HCT116 (cell line): ENCODE measurements around the gene PHF2. TPM values are rescaled to one million over a fixed set of nuclear protein-coding genes. Genes with fewer than 3 reads are reported as not detected.

Experiments
- ATAC-seq: fragments of 200-7000 bp; cut with Tn5 transposase; 2 replicates; pipeline ENCODE4 v1.9.1; 2020; ENCODE audit warnings: mild to moderate bottlenecking, moderate library complexity
- BruUV-seq: library from RNA; stranded (reverse); fragments of 400-500 nt; replicated peaks from 2 replicates; lab custom pipeline; 2021; lab: Mats Ljungman, UMichigan
- CTCF ChIA-PET: fragments of 300-600 bp; sonication (Branson Sonifier 250); formaldehyde crosslinking; loops from one replicate; lab custom pipeline; 2021; ENCODE audit warnings: antibody characterized with exemption; lab: Charles Lee
- POLR2A ChIA-PET: fragments of 300-600, 350-600 bp; sonication (Branson Sonifier 250); formaldehyde crosslinking; loops from one replicate; lab custom pipeline; 2021; ENCODE audit warnings: antibody characterized with exemption; lab: Charles Lee
- RAD21 ChIA-PET, 2 experiments: fragments of 300-600 bp; sonication (Branson Sonifier 250); formaldehyde crosslinking; loops; one replicate each; lab custom pipeline; 2023; ENCODE audit warnings: low total read pairs in 2 of 2; ENCODE audit not compliant: uncharacterized antibody in 2 of 2, unreplicated experiment in 2 of 2, low non-redundant PET in 1 of 2; lab: Charles Lee
- DNase-seq: peaks from one replicate; pipeline ENCODE4 v3.0.0-alpha.2; 2010; ENCODE audit warnings: low read depth, low spot score
- H2AFZ ChIP-seq: fragments of 200-600 bp; shearing (Covaris generic), sonication (generic); 2 replicates; pipeline ENCODE4 v1.6.1; 2017; ENCODE audit warnings: low read depth, mixed run types, mixed read lengths, antibody characterized with exemption, low read length; ENCODE audit not compliant: poor library complexity, severe bottlenecking
- H3K27ac ChIP-seq: 2 replicates; pipeline ENCODE4 v1.5.1; 2012; ENCODE audit warnings: low read depth, low read length
- H3K27me3 ChIP-seq: fragments of 200-600 bp; sonication (generic); 2 replicates; pipeline ENCODE4 v1.6.1; 2016; ENCODE audit warnings: mixed run types, low read length, mixed read lengths; ENCODE audit not compliant: insufficient read depth
- H3K36me3 ChIP-seq, 2 experiments: fragments of 200-500 bp in 1 of 2; fragments of 200-600 bp in 1 of 2; sonication (Bioruptor generic) in 1 of 2; sonication (generic) in 1 of 2; 2 replicates each; pipeline versions ENCODE4 v1.5.1 to v1.6.1; 2014 to 2016; ENCODE audit warnings: low read length in 2 of 2, inconsistent platforms in 1 of 2, mixed read lengths in 1 of 2, mixed run types in 1 of 2; ENCODE audit not compliant: insufficient read depth in 2 of 2, control insufficient read depth in 1 of 2
- H3K4me1 ChIP-seq, 2 experiments: fragments of 200-600 bp in 1 of 2; sonication (generic) in 1 of 2; 2 replicates each; pipeline versions ENCODE4 v1.5.1 to v1.6.1; 2012 to 2017; ENCODE audit warnings: low read length in 2 of 2, inconsistent platforms in 1 of 2, mild to moderate bottlenecking in 1 of 2, mixed read lengths in 1 of 2, mixed run types in 1 of 2, moderate library complexity in 1 of 2; ENCODE audit not compliant: insufficient read depth in 2 of 2, control insufficient read depth in 1 of 2
- H3K4me2 ChIP-seq: fragments of 200-600 bp; sonication (generic); 2 replicates; pipeline ENCODE4 v1.6.1; 2017; ENCODE audit warnings: mixed run types, low read length, mixed read lengths
- H3K4me3 ChIP-seq, 2 experiments: fragments of 200-600 bp in 1 of 2; sonication (generic) in 1 of 2; replicated peaks in 1 of 2; 2 replicates each; pipeline ENCODE4 v1.5.1; 2011 to 2016; ENCODE audit warnings: low read length in 2 of 2, control low read depth in 1 of 2, low read depth in 1 of 2, mild to moderate bottlenecking in 1 of 2, mixed read lengths in 1 of 2, mixed run types in 1 of 2
- H3K79me2 ChIP-seq: fragments of 200-600 bp; sonication (generic); 2 replicates; pipeline ENCODE4 v1.6.1; 2017; ENCODE audit warnings: mild to moderate bottlenecking, mixed run types, low read length, moderate library complexity, mixed read lengths; ENCODE audit not compliant: insufficient read depth
- H3K9ac ChIP-seq: fragments of 200-600 bp; sonication (generic); 2 replicates; pipeline ENCODE4 v1.6.1; 2016; ENCODE audit warnings: low read length, mixed read lengths
- H3K9me2 ChIP-seq: fragments of 200-600 bp; sonication (generic), shearing (Covaris generic); 2 replicates; pipeline ENCODE4 v1.6.1; 2017; ENCODE audit warnings: mixed run types, mild to moderate bottlenecking, moderate library complexity; ENCODE audit not compliant: insufficient read depth
- H3K9me3 ChIP-seq, 2 experiments: fragments of 200-500 bp in 1 of 2; fragments of 200-600 bp in 1 of 2; sonication (Bioruptor generic) in 1 of 2; sonication (generic) in 1 of 2; 2 replicates each; pipeline ENCODE4 v1.6.1; 2014 to 2017; ENCODE audit warnings: low read length in 2 of 2, mixed read lengths in 2 of 2, inconsistent platforms in 1 of 2, low read depth in 1 of 2, mild to moderate bottlenecking in 1 of 2, mixed run types in 1 of 2, moderate library complexity in 1 of 2; ENCODE audit not compliant: control insufficient read depth in 1 of 2, insufficient read depth in 1 of 2
- H4K20me1 ChIP-seq: fragments of 200-600 bp; sonication (generic), shearing (Covaris generic); 2 replicates; pipeline ENCODE4 v1.6.1; 2017; ENCODE audit warnings: mixed run types, mild to moderate bottlenecking, moderate library complexity; ENCODE audit not compliant: insufficient read depth
- CEBPB ChIP-seq: IDR thresholded peaks from 2 replicates; pipeline ENCODE4 v1.6.1; 2012; ENCODE audit warnings: low read depth
- EGR1 ChIP-seq: IDR thresholded peaks from 2 replicates; pipeline ENCODE4 v1.6.1; 2012; ENCODE audit warnings: low read depth
- EZH2phosphoT487 ChIP-seq: fragments of 200-600 bp; IDR thresholded peaks from 2 replicates; pipeline ENCODE4 v1.6.1; 2018; ENCODE audit warnings: antibody characterized with exemption, borderline replicate concordance
- FOSL1 ChIP-seq: IDR thresholded peaks from 2 replicates; pipeline ENCODE4 v1.6.1; 2012; ENCODE audit warnings: low read depth
- JUND ChIP-seq: IDR thresholded peaks from 2 replicates; pipeline ENCODE4 v1.6.1; 2012
- POLR2A ChIP-seq: IDR thresholded peaks from 2 replicates; pipeline ENCODE4 v1.7.0; 2011; ENCODE audit warnings: borderline replicate concordance; ENCODE audit not compliant: insufficient read depth, insufficient read length; ENCODE audit errors: extremely low read depth
- RAD21 ChIP-seq: IDR thresholded peaks from 2 replicates; pipeline ENCODE4 v1.6.1; 2012; ENCODE audit warnings: low read depth, mild to moderate bottlenecking
- SRF ChIP-seq: IDR thresholded peaks from 2 replicates; pipeline ENCODE4 v1.6.1; 2012; ENCODE audit warnings: low read depth
- YY1 ChIP-seq: IDR thresholded peaks from 2 replicates; pipeline ENCODE4 v1.6.1; 2011; ENCODE audit warnings: low read length, low read depth, moderate library complexity, mild to moderate bottlenecking; ENCODE audit not compliant: insufficient replicate concordance; ENCODE audit errors: extremely low read depth
- ZNF274 ChIP-seq: fragments of 200-500 bp; sonication (Bioruptor generic); IDR thresholded peaks from 2 replicates; pipeline ENCODE4 v1.6.1; 2014; ENCODE audit warnings: mild to moderate bottlenecking, low read depth, low read length, inconsistent platforms
- intact Hi-C: fragments of 100-400 bp; cut with micrococcal nuclease; formaldehyde crosslinking; loops from 2 replicates; pipeline ENCODE4 v1.10.0; 2022
- total RNA-seq: library from RNA; stranded (reverse); gene quantifications from one replicate; pipeline ENCODE4 v1.2.1, GENCODE V29; 2021; ENCODE audit not compliant: unreplicated experiment
- TF ChIP-seq, protein P1 (sequence below): IDR thresholded peaks from 2 replicates; pipeline ENCODE4 v1.6.1; 2012; ENCODE audit warnings: low read depth

The PHF2 gene
- total RNA-seq, 1 experiment from 2014 or later: 20.6 TPM

DNA sequence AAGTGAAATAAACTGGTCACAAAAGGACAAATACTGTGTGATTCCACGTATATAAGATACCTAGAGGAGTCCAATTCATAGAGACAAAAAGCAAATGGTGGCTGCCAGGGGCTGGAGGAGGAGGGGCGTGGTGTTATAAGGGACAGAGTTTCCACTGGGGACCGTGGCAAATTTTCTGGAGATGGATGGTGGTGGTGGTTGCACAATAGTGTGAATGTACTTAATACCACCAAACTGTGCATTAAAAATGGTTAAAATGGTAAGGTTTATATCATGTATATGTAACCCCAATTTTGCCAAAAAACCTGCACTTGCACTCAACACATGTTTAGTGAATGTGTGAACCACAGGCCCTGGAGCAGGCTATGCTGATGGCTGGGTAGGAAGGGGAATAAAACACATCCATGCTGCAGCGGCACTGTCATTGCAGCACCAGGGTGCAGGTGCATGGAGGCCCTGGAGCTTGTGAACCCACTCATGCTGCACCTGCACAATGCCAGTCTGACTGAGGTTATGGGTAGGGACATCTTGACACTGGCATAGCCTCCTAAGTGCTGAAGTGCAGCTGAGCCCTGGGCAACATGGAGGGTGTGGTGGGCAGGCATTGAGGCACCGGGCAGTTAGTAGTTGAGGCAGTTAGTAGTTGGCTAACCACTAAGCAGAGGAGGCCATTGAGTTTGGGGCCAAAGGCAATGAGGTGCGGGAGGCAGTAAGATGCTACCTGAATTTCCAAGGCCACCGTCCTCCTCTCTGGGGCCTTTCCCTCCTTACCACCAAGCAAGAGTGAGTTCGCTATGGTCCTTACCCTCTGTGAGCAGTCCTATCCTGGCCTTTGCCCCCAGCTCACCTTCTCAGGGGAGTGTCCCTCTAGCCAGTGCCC lies 3.5 kb upstream of the PHF2 start (continued):
- TF ChIP-seq, protein P1, sequence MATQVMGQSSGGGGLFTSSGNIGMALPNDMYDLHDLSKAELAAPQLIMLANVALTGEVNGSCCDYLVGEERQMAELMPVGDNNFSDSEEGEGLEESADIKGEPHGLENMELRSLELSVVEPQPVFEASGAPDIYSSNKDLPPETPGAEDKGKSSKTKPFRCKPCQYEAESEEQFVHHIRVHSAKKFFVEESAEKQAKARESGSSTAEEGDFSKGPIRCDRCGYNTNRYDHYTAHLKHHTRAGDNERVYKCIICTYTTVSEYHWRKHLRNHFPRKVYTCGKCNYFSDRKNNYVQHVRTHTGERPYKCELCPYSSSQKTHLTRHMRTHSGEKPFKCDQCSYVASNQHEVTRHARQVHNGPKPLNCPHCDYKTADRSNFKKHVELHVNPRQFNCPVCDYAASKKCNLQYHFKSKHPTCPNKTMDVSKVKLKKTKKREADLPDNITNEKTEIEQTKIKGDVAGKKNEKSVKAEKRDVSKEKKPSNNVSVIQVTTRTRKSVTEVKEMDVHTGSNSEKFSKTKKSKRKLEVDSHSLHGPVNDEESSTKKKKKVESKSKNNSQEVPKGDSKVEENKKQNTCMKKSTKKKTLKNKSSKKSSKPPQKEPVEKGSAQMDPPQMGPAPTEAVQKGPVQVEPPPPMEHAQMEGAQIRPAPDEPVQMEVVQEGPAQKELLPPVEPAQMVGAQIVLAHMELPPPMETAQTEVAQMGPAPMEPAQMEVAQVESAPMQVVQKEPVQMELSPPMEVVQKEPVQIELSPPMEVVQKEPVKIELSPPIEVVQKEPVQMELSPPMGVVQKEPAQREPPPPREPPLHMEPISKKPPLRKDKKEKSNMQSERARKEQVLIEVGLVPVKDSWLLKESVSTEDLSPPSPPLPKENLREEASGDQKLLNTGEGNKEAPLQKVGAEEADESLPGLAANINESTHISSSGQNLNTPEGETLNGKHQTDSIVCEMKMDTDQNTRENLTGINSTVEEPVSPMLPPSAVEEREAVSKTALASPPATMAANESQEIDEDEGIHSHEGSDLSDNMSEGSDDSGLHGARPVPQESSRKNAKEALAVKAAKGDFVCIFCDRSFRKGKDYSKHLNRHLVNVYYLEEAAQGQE: no peak
- TF ChIP-seq FOSL1 (no peak), CEBPB (no peak), EZH2phosphoT487 (no peak), ZNF274 (no peak), JUND (no peak), SRF (no peak), POLR2A (no peak)

DNA sequence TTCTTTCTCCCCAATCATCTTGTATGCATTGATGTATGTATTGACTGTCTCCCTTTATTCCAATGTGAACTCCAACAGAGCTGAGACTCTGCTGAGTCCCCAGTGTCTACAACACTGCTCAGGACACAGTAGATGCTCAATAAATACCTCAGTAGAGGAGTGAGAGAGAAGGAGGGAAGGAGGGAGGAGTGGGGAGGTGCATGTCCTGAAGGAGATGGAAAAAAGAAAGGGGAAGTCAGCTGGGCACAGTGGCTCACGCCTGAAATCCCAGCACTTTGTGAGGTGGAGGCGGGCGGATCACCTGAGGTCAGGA lies 2.9 kb upstream of the PHF2 start:
- BruUV-seq: no TSS peak

More for the DNA sequence above, 2.9 kb upstream of the PHF2 start:
- no peak overlapping the region for H3K9ac ChIP-seq
- TF ChIP-seq POLR2A: no peak
- TF ChIP-seq RAD21: no peak
- TF ChIP-seq SRF: no peak
- TF ChIP-seq EGR1: no peak
- TF ChIP-seq YY1: no peak
- no peaks in the 10 kb centered on the region for H3K36me3 ChIP-seq
- no peaks in the 10 kb centered on the region for H3K9me2 ChIP-seq
- ATAC-seq: no peak
- peaks cover 0 to 4% of the 10 kb centered on the region in 2 experiments; a peak in 1 of 4 replicates for H3K9me3 ChIP-seq
- H3K27me3 ChIP-seq: no peaks in the 10 kb centered on the region
- no peaks in the 10 kb centered on the region for H4K20me1 ChIP-seq
- peaks cover 12% of the 10 kb centered on the region; the same call in 1 of the 2 replicates for H3K79me2 ChIP-seq
- peaks cover 7 to 18% of the 10 kb centered on the region in 2 experiments; a peak in 3 of 4 replicates for H3K4me1 ChIP-seq
- RAD21 ChIA-PET: no interaction called here
- POLR2A ChIA-PET: no interaction called here
- intact Hi-C loops: no loop called here
- no peak overlapping the region for H3K4me3 ChIP-seq
- DNase-seq: no peak
- H3K4me2 ChIP-seq: no peak overlapping the region
- H2AFZ ChIP-seq: no peak overlapping the region
- H3K27ac ChIP-seq: no peak overlapping the region
- CTCF ChIA-PET: no interaction called here
